ENCODE data around the gene PGAP6. TPM values are rescaled to one million over a fixed set of nuclear protein-coding genes. Genes with fewer than 3 reads are reported as not detected.
"Not testable (repeated sequence)": the region's sequence is repeated elsewhere in the genome, so short reads cannot be mapped to it uniquely, and the experiment has no call there.

Gene PGAP6
- polyA plus RNA-seq, 1 donor = 83.5 TPM

- peak in 1 of 2 donors; percentile 40 for DNase-seq
- H3K4me3 ChIP-seq (ENCODE audit: low read length) = no peak overlapping the region
- no CpG with 5 or more reads among the region's 7 CpGs for WGBS (ENCODE audit: insufficient coverage, low lambda C conversion rate)
- H3K27ac ChIP-seq (ENCODE audit: low read length) = no peak overlapping the region
- H3K36me3 ChIP-seq (ENCODE audit: control insufficient read depth, insufficient read depth, low read length) = no peaks in the 10 kb centered on the region
- H3K9me3 ChIP-seq (ENCODE audit: control insufficient read depth, low read depth, low read length) = peaks cover 5% of the 10 kb centered on the region
- H3K4me1 ChIP-seq (ENCODE audit: control insufficient read depth, insufficient read depth, low read length) = peaks cover 34% of the 10 kb centered on the region
- no peaks in the 10 kb centered on the region for H3K27me3 ChIP-seq (ENCODE audit: control insufficient read depth, insufficient read depth, low read length)
Measured at GRCh38 chr16:391885-392335, 10.1 kb upstream of the PGAP6 start.

DNA sequence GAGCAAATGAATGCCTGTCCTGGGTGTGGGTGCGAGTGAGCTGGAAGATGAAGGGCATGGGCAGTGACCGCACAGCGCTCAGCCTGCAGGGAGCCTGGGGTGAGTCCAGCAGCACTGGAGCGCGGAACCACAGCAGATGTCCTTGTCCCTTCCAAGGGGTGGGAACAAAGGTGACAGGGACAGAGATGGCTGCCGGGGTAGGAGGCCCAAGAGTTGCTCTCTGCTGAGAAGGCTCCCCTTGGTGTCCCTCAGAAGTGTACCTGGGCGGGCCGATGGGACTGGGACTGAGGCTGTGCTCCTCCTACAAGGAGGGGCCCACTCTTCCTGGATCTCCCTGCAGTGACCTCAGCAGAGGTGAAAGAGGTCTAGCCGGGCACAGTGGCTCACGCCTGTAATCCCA is 7.6 kb upstream of the PGAP6 start:
- Histone ChIP-seq H3K9me3 (ENCODE audit: control insufficient read depth, low read depth, low read length) (peaks cover 5% of the 10 kb centered on the region), H3K27me3 (ENCODE audit: control insufficient read depth, insufficient read depth, low read length) (no peaks in the 10 kb centered on the region), H3K4me3 (ENCODE audit: low read length) (no peak overlapping the region), H3K4me1 (ENCODE audit: control insufficient read depth, insufficient read depth, low read length) (peaks cover 38% of the 10 kb centered on the region), H3K36me3 (ENCODE audit: control insufficient read depth, insufficient read depth, low read length) (no peaks in the 10 kb centered on the region), H3K27ac (ENCODE audit: low read length) (peak overlapping the region; percentile 32)
- WGBS (ENCODE audit: insufficient coverage, low lambda C conversion rate) = no CpG with 5 or more reads among the region's 10 CpGs
- peak in 1 of 2 donors; percentile 54 for DNase-seq

GRCh38 chr16:387761-388666 is 6.2 kb upstream of the PGAP6 start:
- Histone ChIP-seq H3K4me1 (ENCODE audit: control insufficient read depth, insufficient read depth, low read length) (peaks cover 49% of the 10 kb centered on the region), H3K27ac (ENCODE audit: low read length) (peak overlapping the region; percentile 64)
- H3K36me3 ChIP-seq (ENCODE audit: control insufficient read depth, insufficient read depth, low read length); H3K27me3 ChIP-seq (ENCODE audit: control insufficient read depth, insufficient read depth, low read length); H3K4me3 ChIP-seq (ENCODE audit: low read length); H3K9me3 ChIP-seq (ENCODE audit: control insufficient read depth, low read depth, low read length): not testable (repeated sequence)
- peak; percentile 75 to 84 for DNase-seq
- WGBS (ENCODE audit: insufficient coverage, low lambda C conversion rate) = no CpG with 5 or more reads among the region's 20 CpGs

GRCh38 chr16:386641-387156 is 4.9 kb upstream of the PGAP6 start:
- DNase-seq = no peak
- Histone ChIP-seq H3K9me3 (ENCODE audit: control insufficient read depth, low read depth, low read length) (no peaks in the 10 kb centered on the region), H3K27ac (ENCODE audit: low read length) (peak overlapping the region; percentile 64), H3K4me3 (ENCODE audit: low read length) (no peak overlapping the region), H3K4me1 (ENCODE audit: control insufficient read depth, insufficient read depth, low read length) (peaks cover 53% of the 10 kb centered on the region), H3K27me3 (ENCODE audit: control insufficient read depth, insufficient read depth, low read length) (peaks cover 2% of the 10 kb centered on the region), H3K36me3 (ENCODE audit: control insufficient read depth, insufficient read depth, low read length) (no peaks in the 10 kb centered on the region)
- no CpG with 5 or more reads among the region's 19 CpGs for WGBS (ENCODE audit: insufficient coverage, low lambda C conversion rate)

DNA sequence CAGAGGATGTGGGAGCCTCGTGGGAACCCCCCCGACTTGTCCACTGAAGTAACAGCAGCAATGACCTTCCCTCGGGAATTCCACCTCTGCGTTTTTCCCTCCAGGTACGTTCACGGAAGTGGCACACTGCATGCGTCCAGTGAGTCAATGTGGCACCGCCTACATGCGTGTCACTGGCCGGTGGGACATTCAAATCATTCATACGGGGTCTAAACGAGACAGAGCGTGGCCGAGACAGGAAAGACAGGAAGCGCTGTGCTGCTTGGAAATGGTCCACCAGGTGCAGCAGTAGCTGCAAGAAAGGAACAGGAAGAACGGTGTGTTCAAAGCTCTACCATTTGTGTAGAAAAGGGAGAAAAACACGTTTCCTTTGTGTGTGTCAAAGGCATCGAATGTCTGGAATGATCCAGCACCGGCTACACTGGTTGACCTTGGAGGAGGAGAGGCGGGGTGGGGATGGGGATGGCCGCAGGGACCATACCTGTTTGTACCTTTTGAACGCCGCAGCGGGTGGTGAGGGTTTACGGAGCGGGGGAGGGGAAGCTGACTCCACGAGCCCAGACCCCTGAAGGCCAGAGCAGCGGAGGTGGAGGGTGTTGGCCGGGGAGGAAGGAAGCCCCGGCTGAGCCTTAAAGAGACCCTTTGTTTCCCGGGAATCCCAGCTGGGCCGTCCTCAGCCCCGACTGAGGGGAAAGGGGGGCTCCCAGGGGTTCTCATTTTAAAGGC is 1.7 kb upstream of the PGAP6 start:
- 20% methylated on average over 1 of the region's 33 CpGs for WGBS (ENCODE audit: insufficient coverage, low lambda C conversion rate)

DNA sequence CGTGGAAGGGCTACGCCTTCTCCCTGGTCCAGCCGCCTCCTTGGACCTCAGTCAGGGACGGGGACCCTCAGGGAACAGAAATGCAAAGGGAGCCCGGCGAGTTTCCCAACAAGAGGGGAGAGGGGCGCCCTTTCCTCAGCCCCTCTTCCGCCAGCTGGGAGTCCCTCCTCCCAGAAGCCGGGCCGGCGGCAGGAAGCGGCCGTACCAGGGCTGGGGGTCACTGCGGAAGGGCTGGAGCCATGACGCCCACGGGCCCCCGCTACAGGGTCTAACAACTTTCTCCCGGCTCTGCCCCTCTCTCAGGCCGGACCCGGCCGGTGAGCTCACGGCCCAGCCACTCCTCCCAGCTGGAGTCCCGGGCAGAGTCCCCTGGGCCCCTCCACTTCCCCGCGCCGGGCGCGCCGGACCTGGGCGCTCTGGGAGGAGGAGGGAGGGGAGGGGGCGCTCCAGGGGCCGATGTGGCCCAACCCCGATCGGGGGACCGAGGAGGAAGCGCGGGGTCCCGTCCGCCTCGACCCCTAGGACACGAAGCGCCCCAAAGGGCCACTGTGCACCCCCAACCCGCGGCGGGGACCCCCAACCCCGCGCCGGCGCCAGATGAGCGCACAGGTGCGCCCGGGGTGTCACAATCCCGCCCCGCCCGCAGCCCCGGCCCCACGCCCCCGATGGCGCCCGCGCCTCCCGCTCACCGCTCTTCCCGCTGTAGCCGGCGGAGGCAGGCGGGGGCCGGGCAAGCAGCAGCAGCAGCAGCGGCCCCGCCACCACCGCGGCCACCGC is 578 bp downstream of the PGAP6 start:
- Histone ChIP-seq H3K27ac (ENCODE audit: low read length) (peak overlapping the region; percentile 53), H3K27me3 (ENCODE audit: control insufficient read depth, insufficient read depth, low read length) (peaks cover 2% of the 10 kb centered on the region), H3K9me3 (ENCODE audit: control insufficient read depth, low read depth, low read length) (peaks cover 5% of the 10 kb centered on the region), H3K4me3 (ENCODE audit: low read length) (peak overlapping the region; percentile 79), H3K36me3 (ENCODE audit: control insufficient read depth, insufficient read depth, low read length) (peaks cover 11% of the 10 kb centered on the region), H3K4me1 (ENCODE audit: control insufficient read depth, insufficient read depth, low read length) (peaks cover 36% of the 10 kb centered on the region)
- peak in 1 of 2 donors; percentile 69 for DNase-seq
- no CpG with 5 or more reads among the region's 73 CpGs for WGBS (ENCODE audit: insufficient coverage, low lambda C conversion rate)

More for the DNA sequence above, 1.7 kb upstream of the PGAP6 start:
- DNase-seq = peak; percentile 73 to 80
- Histone ChIP-seq H3K27ac (ENCODE audit: low read length) (peak overlapping the region; percentile 78), H3K4me3 (ENCODE audit: low read length) (peak overlapping the region; percentile 69), H3K9me3 (ENCODE audit: control insufficient read depth, low read depth, low read length) (peaks cover 2% of the 10 kb centered on the region), H3K27me3 (ENCODE audit: control insufficient read depth, insufficient read depth, low read length) (peaks cover 2% of the 10 kb centered on the region), H3K36me3 (ENCODE audit: control insufficient read depth, insufficient read depth, low read length) (no peaks in the 10 kb centered on the region), H3K4me1 (ENCODE audit: control insufficient read depth, insufficient read depth, low read length) (peaks cover 53% of the 10 kb centered on the region)

GRCh38 chr16:380762-381011 is 1.1 kb downstream of the PGAP6 start:
- Histone ChIP-seq H3K9me3 (ENCODE audit: control insufficient read depth, low read depth, low read length) (peaks cover 5% of the 10 kb centered on the region), H3K27ac (ENCODE audit: low read length) (peak overlapping the region; percentile 53), H3K4me1 (ENCODE audit: control insufficient read depth, insufficient read depth, low read length) (peaks cover 32% of the 10 kb centered on the region), H3K4me3 (ENCODE audit: low read length) (peak overlapping the region; percentile 79), H3K27me3 (ENCODE audit: control insufficient read depth, insufficient read depth, low read length) (peaks cover 2% of the 10 kb centered on the region), H3K36me3 (ENCODE audit: control insufficient read depth, insufficient read depth, low read length) (peaks cover 16% of the 10 kb centered on the region)
- WGBS (ENCODE audit: insufficient coverage, low lambda C conversion rate) = no CpG with 5 or more reads among the region's 12 CpGs
- DNase-seq = no peak

DNA sequence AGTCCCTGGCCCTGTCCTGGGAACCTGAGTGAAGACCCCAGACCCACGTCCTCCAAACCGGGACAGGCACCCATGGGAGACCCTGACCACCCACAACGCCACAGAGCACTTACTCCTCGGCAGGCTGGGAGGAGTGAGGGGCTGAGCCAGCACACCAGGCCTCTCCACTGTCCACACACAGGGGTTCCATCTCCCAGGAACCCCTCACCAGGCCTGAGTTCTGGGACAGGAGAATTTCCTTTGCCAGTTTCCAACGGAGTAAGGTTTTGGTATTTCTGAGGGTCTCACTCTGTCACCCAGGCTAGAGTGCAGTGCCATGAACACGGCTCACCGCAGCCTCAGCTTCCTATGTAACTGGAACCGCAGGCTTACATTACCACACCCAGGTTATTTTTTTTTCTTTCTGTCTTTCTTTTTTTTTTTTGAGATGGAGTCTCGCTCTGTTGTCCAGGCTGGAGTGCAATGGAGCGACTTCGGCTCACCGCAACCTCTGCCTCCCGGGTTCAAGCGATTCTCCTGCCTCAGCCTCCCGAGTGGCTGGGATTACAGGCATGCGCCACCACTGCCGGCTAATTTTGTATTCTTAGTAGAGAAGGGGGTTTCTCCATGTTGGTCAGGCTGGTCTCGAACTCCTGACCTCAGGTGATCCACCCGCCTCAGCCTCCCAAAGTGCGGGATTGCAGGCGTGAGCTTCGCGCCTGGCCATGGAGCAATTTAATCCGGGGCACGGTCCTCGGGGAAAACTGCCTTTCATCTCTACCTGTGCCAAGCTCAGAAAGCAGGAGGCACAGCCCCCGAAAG is 1.6 kb downstream of the PGAP6 start:
- 100% methylated on average over 4 of the region's 27 CpGs for WGBS (ENCODE audit: insufficient coverage, low lambda C conversion rate)
- H3K4me3 ChIP-seq (ENCODE audit: low read length) = peak overlapping the region; percentile 79

DNA sequence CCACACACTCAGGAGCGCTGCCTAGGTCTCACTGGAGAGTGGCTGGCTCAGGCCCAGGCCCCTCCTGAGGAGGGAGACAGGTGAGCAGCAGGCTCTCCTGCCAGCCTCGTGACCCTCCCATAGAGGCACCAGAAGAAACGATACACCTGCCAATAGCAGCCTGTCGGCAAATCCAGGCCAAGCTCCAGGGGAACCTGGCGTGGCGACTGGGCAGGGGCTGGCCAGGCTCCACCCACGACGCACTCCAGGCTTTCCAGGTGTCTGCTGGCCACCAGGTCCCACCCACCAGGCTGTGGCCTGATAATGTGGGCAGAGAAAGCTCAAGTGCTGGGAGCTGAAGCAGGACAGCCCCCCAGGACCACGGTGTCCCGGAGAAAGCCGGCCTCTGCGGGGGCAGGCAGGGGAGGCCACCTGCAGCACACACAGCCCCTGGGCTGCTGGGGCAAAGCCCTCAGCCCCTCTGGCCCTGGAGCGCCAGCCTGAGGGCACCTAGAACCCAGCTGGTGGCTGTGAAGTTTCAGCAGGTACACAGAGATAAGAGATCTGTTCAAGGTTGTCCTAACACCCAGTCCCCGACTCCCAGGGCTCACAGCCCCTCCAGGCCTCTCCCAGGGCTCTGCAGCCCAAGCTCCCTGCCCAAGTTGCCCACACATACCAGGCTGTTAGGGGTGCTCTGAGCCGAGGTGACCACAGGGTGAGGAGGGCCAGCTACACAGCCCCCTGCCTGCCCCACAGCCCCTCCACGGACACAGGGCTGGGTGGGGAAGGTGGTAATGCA is 2.4 kb downstream of the PGAP6 start:
- peak overlapping the region; percentile 41 for H3K27ac ChIP-seq (ENCODE audit: low read length)
- H3K4me3 ChIP-seq (ENCODE audit: low read length) = peak overlapping the region; percentile 6
- H3K27me3 ChIP-seq (ENCODE audit: control insufficient read depth, insufficient read depth, low read length) = peaks cover 2% of the 10 kb centered on the region
- no CpG with 5 or more reads among the region's 16 CpGs for WGBS (ENCODE audit: insufficient coverage, low lambda C conversion rate)
- peaks cover 32% of the 10 kb centered on the region for H3K4me1 ChIP-seq (ENCODE audit: control insufficient read depth, insufficient read depth, low read length)
- DNase-seq = peak; percentile 83 to 89
- peaks cover 27% of the 10 kb centered on the region for H3K36me3 ChIP-seq (ENCODE audit: control insufficient read depth, insufficient read depth, low read length)
- peaks cover 5% of the 10 kb centered on the region for H3K9me3 ChIP-seq (ENCODE audit: control insufficient read depth, low read depth, low read length)

More for the DNA sequence above, 1.6 kb downstream of the PGAP6 start:
- no peak for DNase-seq
- H3K27ac ChIP-seq (ENCODE audit: low read length) = peak overlapping the region; percentile 41
- H3K9me3 ChIP-seq (ENCODE audit: control insufficient read depth, low read depth, low read length) = peaks cover 5% of the 10 kb centered on the region
- H3K27me3 ChIP-seq (ENCODE audit: control insufficient read depth, insufficient read depth, low read length) = peaks cover 2% of the 10 kb centered on the region
- H3K4me1 ChIP-seq (ENCODE audit: control insufficient read depth, insufficient read depth, low read length) = peaks cover 32% of the 10 kb centered on the region
- H3K36me3 ChIP-seq (ENCODE audit: control insufficient read depth, insufficient read depth, low read length) = peaks cover 19% of the 10 kb centered on the region

Data from large intestine (tissue), 3 donors.